Measurements from ENCODE around the gene CDH4.

Gene CDH4

GRCh38 chr20:61803915-61804751 is 552.1 kb downstream of the CDH4 start:
- no peak for DNase-seq (ENCODE audit: low read depth in 2 of 2)

- no peak for DNase-seq (ENCODE audit: low read depth in 2 of 2)
These were observed 552.8 kb downstream of the CDH4 start for GRCh38 chr20:61804752-61805295.

- no peak for DNase-seq (ENCODE audit: low read depth in 2 of 2)
These were observed 553.3 kb downstream of the CDH4 start for GRCh38 chr20:61805365-61805764.

- DNase-seq (ENCODE audit: low read depth in 2 of 2), result no peak
These were observed 553.7 kb downstream of the CDH4 start for GRCh38 chr20:61805781-61806180.

- DNase-seq (ENCODE audit: low read depth in 2 of 2), result no peak
These were observed 554.3 kb downstream of the CDH4 start for GRCh38 chr20:61806314-61806713.

- DNase-seq (ENCODE audit: low read depth in 2 of 2), result no peak
These were observed 554.9 kb downstream of the CDH4 start for GRCh38 chr20:61806995-61807394.

GRCh38 chr20:61807471-61808160 is 555.6 kb downstream of the CDH4 start:
- DNase-seq (ENCODE audit: low read depth in 2 of 2), result no peak

- DNase-seq (ENCODE audit: low read depth in 2 of 2), result no peak
These were observed 556.4 kb downstream of the CDH4 start for GRCh38 chr20:61808447-61808846.

GRCh38 chr20:61809006-61809770 is 557.1 kb downstream of the CDH4 start:
- no peak for DNase-seq (ENCODE audit: low read depth in 2 of 2)

- no peak for DNase-seq (ENCODE audit: low read depth in 2 of 2)
These were observed 558.1 kb downstream of the CDH4 start for GRCh38 chr20:61810066-61810737.

- DNase-seq (ENCODE audit: low read depth in 2 of 2), result no peak
These were observed 558.7 kb downstream of the CDH4 start for GRCh38 chr20:61810738-61811135.

GRCh38 chr20:61811166-61811565 is 559.1 kb downstream of the CDH4 start:
- DNase-seq (ENCODE audit: low read depth in 2 of 2), result no peak

- no peak for DNase-seq (ENCODE audit: low read depth in 2 of 2)
These were observed 560.2 kb downstream of the CDH4 start for GRCh38 chr20:61812121-61812844.

- no peak for DNase-seq (ENCODE audit: low read depth in 2 of 2)
These were observed 560.9 kb downstream of the CDH4 start for GRCh38 chr20:61812845-61813485.

GRCh38 chr20:61813791-61814190 is 561.7 kb downstream of the CDH4 start:
- DNase-seq (ENCODE audit: low read depth in 2 of 2), result no peak

GRCh38 chr20:61814244-61814643 is 562.2 kb downstream of the CDH4 start:
- DNase-seq (ENCODE audit: low read depth in 2 of 2), result no peak

GRCh38 chr20:61814726-61815125 is 562.7 kb downstream of the CDH4 start:
- DNase-seq (ENCODE audit: low read depth in 2 of 2), result no peak

- DNase-seq (ENCODE audit: low read depth in 2 of 2), result no peak
These were observed 563.1 kb downstream of the CDH4 start for GRCh38 chr20:61815176-61815575.

- no peak for DNase-seq (ENCODE audit: low read depth in 2 of 2)
These were observed 563.6 kb downstream of the CDH4 start for GRCh38 chr20:61815678-61816077.
